ENCODE results near the gene TMA7.

GRCh38 chr3:48431224-48432029, 8.6 kb upstream of the TMA7 start:
- no peak for TF ChIP-seq CTCF (tag by site-specific recombination; IDR thresholded peaks at IDR 0.05)
- TF ChIP-seq ZNF514 (tag by site-specific recombination; IDR thresholded peaks at IDR 0.05), result no peak
- no peak for TF ChIP-seq PRDM2 (tag by site-specific recombination; IDR thresholded peaks at IDR 0.05; ENCODE audit: borderline replicate concordance)
- TF ChIP-seq ZNF138 (tag by site-specific recombination; IDR thresholded peaks at IDR 0.05; ENCODE audit: borderline replicate concordance), result no peak
- no peak for TF ChIP-seq TCF7L2 (IDR thresholded peaks at IDR 0.05; ENCODE audit: borderline replicate concordance, low read depth, low read length)
- TF ChIP-seq ZNF175 (tag by site-specific recombination; IDR thresholded peaks at IDR 0.05), result no peak
- TF ChIP-seq PATZ1 (tag by site-specific recombination; IDR thresholded peaks at IDR 0.05), result no peak
- TF ChIP-seq SETDB1 (IDR thresholded peaks at IDR 0.05; ENCODE audit: insufficient read length, low read length), result no peak
- TF ChIP-seq YY1 (tag by site-specific recombination; IDR thresholded peaks at IDR 0.05), result no peak
- no peak for TF ChIP-seq YY2 (tag by site-specific recombination; IDR thresholded peaks at IDR 0.05)
- TF ChIP-seq, protein P1, sequence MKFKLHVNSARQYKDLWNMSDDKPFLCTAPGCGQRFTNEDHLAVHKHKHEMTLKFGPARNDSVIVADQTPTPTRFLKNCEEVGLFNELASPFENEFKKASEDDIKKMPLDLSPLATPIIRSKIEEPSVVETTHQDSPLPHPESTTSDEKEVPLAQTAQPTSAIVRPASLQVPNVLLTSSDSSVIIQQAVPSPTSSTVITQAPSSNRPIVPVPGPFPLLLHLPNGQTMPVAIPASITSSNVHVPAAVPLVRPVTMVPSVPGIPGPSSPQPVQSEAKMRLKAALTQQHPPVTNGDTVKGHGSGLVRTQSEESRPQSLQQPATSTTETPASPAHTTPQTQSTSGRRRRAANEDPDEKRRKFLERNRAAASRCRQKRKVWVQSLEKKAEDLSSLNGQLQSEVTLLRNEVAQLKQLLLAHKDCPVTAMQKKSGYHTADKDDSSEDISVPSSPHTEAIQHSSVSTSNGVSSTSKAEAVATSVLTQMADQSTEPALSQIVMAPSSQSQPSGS (tag by site-specific recombination; IDR thresholded peaks at IDR 0.05; ENCODE audit: low read depth), result no peak
- no peak for TF ChIP-seq ZNF114 (tag by site-specific recombination; IDR thresholded peaks at IDR 0.05)
